ENCODE results near the gene BTNL2.
"Not testable (repeated sequence)": the region's sequence is repeated elsewhere in the genome, so short reads cannot be mapped to it uniquely, and the experiment has no call there.

Gene BTNL2

DNA sequence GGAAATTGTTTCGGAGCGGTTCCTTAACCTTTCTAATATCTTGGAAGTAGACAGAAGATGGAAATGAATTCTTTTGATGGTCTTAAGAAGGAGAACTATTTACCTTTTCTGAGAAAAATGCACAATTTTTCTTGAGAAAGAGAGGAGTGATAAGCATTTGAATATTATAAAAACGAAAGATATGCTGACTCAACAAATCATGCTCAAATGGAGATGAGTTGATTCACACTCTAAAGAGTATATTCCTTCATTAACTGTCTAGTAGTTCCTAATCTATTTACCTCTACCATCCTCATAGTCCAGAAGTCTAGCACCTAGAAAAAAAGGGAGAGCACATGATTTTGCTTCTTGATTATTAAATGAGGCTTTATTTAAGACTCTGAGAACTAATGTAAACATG, 39.3 kb downstream of the BTNL2 start:
- no peak for DNase-seq

DNA sequence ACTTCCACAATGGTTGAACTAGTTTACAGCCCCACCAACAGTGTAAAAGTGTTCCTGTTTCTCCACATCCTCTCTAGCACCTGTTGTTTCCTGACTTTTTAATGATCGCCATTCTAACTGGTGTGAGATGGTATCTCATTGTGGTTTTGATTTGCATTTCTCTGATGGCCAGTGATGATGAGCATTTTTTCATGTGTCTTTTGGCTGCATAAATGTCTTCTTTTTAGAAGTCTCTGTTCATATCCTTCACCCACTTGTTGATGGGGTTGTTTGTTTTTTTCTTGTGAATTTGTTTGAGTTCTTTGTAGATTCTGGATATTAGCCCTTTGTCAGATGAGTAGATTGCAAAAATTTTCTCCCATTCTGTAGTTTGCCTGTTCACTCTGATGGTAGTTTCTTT, 47.8 kb downstream of the BTNL2 start:
- not testable (repeated sequence) for DNase-seq

DNA sequence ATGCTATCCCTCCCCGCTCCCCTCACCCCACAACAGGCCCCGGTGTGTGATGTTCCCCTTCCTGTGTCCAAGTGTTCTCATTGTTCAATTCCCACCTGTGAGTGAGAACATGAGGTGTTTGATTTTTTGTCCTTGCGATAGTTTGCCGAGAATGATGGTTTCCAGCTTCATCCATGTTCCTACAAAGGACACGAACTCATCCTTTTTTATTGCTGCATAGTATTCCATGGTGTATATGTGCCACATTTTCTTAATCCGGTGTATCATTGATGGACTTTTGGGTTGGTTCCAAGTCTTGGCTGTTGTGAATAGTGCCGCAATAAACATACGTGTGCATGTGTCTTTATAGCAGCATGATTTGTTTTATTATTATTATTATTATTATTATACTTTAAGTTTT, 48.4 kb downstream of the BTNL2 start:
- DNase-seq = not testable (repeated sequence)

GRCh38 chr6:32355018-32355417, 52.0 kb downstream of the BTNL2 start:
- no peak for DNase-seq

GRCh38 chr6:32353348-32353747, 53.6 kb downstream of the BTNL2 start:
- no peak for DNase-seq
